Vagina (tissue), 2 donors: ENCODE data around the gene MBNL3. TPM values are rescaled to one million over a fixed set of nuclear protein-coding genes. Genes with fewer than 3 reads are reported as not detected.
A peak's percentile ranks its signal among the peaks of the same experiment; 100 is the strongest.

ENCODE experiments used
- DNase-seq, 2 donors: peaks; one replicate each; pipeline ENCODE4 v3.0.0-alpha.2; 2017; ENCODE audit errors: extremely low spot score in 2 of 2
- H3K27ac ChIP-seq: fragments of 200-600 bp; sonication (generic); one replicate; pipeline ENCODE4 v1.5.1; 2019
- H3K27me3 ChIP-seq: fragments of 200-600 bp; sonication (generic); one replicate; pipeline ENCODE4 v1.5.1; 2019
- H3K36me3 ChIP-seq, 2 donors: fragments of 200-600 bp; sonication (generic); one replicate each; pipeline ENCODE4 v1.5.1; 2017 to 2019
- H3K4me1 ChIP-seq: fragments of 200-600 bp; sonication (generic); one replicate; pipeline ENCODE4 v1.5.1; 2019
- H3K4me3 ChIP-seq, 2 donors: fragments of 200-600 bp; sonication (generic); 1 replicate in 1 of 2; 2 replicates in 1 of 2; pipeline ENCODE4 v1.5.1; 2016 to 2019
- H3K9me3 ChIP-seq: fragments of 200-600 bp; sonication (generic); one replicate; pipeline ENCODE4 v1.5.1; 2019
- CTCF ChIP-seq, 3 experiments: fragments of 450-650 bp in 2 of 3; fragments of 200-600 bp in 1 of 3; sonication (generic) in 1 of 3; IDR thresholded peaks; one replicate each; pipeline ENCODE4 v1.5.1; 2017 to 2019; ENCODE audit warnings: antibody characterized with exemption in 3 of 3, mild to moderate bottlenecking in 2 of 3, moderate library complexity in 2 of 3
- POLR2A ChIP-seq, 2 donors: fragments of 450-650 bp; IDR thresholded peaks; one replicate each; pipeline ENCODE4 v1.6.1; 2017; ENCODE audit warnings: antibody characterized with exemption in 2 of 2, mild to moderate bottlenecking in 2 of 2, moderate library complexity in 2 of 2
- POLR2AphosphoS5 ChIP-seq, 2 donors: sonication (generic); formaldehyde crosslinking; IDR thresholded peaks; one replicate each; pipeline ENCODE4 v1.9.0; 2017; ENCODE audit warnings: antibody characterized with exemption in 2 of 2, mild to moderate bottlenecking in 2 of 2, low read depth in 1 of 2; ENCODE audit not compliant: insufficient read depth in 1 of 2
- intact Hi-C: fragments of 100-400 bp; cut with DNase I; formaldehyde crosslinking; loops from one replicate; pipeline ENCODE4 v1.15.1; 2023
- total RNA-seq: library from RNA; depleted of rRNA; stranded (reverse); fragments of >200 nt; gene quantifications from one replicate; pipeline ENCODE4 v1.2.3, GENCODE V29; 2016

Gene MBNL3
- total RNA-seq, 1 donor from 2014 or later: 10.1 TPM

- TF ChIP-seq CTCF (IDR thresholded peaks at IDR 0.05) (no peak), POLR2A (IDR thresholded peaks at IDR 0.05) (no peak), POLR2AphosphoS5 (IDR thresholded peaks at IDR 0.05; ENCODE audit: insufficient read depth in 1 of 2, low read depth in 1 of 2) (no peak)
- H3K9me3 ChIP-seq: no peaks in the 10 kb centered on the region
- no peaks in the 10 kb centered on the region for H3K27me3 ChIP-seq
- no peak overlapping the region for H3K4me3 ChIP-seq
- no peak overlapping the region for H3K27ac ChIP-seq
- peaks cover 19% of the 10 kb centered on the region for H3K4me1 ChIP-seq
- intact Hi-C loops: no loop called here
- no peak for DNase-seq
- H3K36me3 ChIP-seq: no peaks in the 10 kb centered on the region
These were observed 7.4 kb downstream of the MBNL3 start for GRCh38 chrX:132481449-132481848.

- H3K4me1 ChIP-seq: peaks cover 19% of the 10 kb centered on the region
- H3K9me3 ChIP-seq: no peaks in the 10 kb centered on the region
- intact Hi-C loops: no loop called here
- no peaks in the 10 kb centered on the region for H3K36me3 ChIP-seq
- peak overlapping the region; percentile 19 for H3K27ac ChIP-seq
- no peak for DNase-seq
- peak overlapping the region; percentile 8 to 26 for H3K4me3 ChIP-seq
- no peaks in the 10 kb centered on the region for H3K27me3 ChIP-seq
- TF ChIP-seq POLR2AphosphoS5 (IDR thresholded peaks at IDR 0.05; ENCODE audit: insufficient read depth in 1 of 2, low read depth in 1 of 2): peak in 1 of 2 donors; percentile 6
- TF ChIP-seq CTCF (IDR thresholded peaks at IDR 0.05): no peak
These were observed 8.1 kb downstream of the MBNL3 start for GRCh38 chrX:132480581-132481203.

GRCh38 chrX:132474544-132475248 is 14.1 kb downstream of the MBNL3 start:
- Histone ChIP-seq H3K27me3 (no peaks in the 10 kb centered on the region), H3K36me3 (no peaks in the 10 kb centered on the region), H3K4me1 (peaks cover 9% of the 10 kb centered on the region), H3K9me3 (no peaks in the 10 kb centered on the region), H3K4me3 (no peak overlapping the region), H3K27ac (no peak overlapping the region)
- intact Hi-C loops: no loop called here
- no peak for TF ChIP-seq CTCF (IDR thresholded peaks at IDR 0.05)
- TF ChIP-seq POLR2A (IDR thresholded peaks at IDR 0.05): no peak
- TF ChIP-seq POLR2AphosphoS5 (IDR thresholded peaks at IDR 0.05; ENCODE audit: insufficient read depth in 1 of 2, low read depth in 1 of 2): no peak
- no peak for DNase-seq

- intact Hi-C loops: no loop called here
These were observed 16.4 kb downstream of the MBNL3 start for GRCh38 chrX:132472397-132472796.

More at GRCh38 chrX:132472397-132472796, 16.4 kb downstream of the MBNL3 start:
- H3K27me3 ChIP-seq: no peaks in the 10 kb centered on the region
- no peaks in the 10 kb centered on the region for H3K36me3 ChIP-seq
- peaks cover 9% of the 10 kb centered on the region for H3K4me1 ChIP-seq
- TF ChIP-seq POLR2AphosphoS5 (IDR thresholded peaks at IDR 0.05; ENCODE audit: insufficient read depth in 1 of 2, low read depth in 1 of 2) (no peak), CTCF (IDR thresholded peaks at IDR 0.05) (no peak), POLR2A (IDR thresholded peaks at IDR 0.05) (no peak)
- DNase-seq: no peak
- no peaks in the 10 kb centered on the region for H3K9me3 ChIP-seq
- H3K4me3 ChIP-seq: no peak overlapping the region
- H3K27ac ChIP-seq: no peak overlapping the region
